HepG2 (cell line): ENCODE measurements around the gene CLEC16A. TPM values are rescaled to one million over a fixed set of nuclear protein-coding genes. Genes with fewer than 3 reads are reported as not detected.

Experiments
- ATAC-seq: fragments of 200-7000 bp; cut with Tn5 transposase; 3 replicates; pipeline ENCODE4 v1.9.1; 2020; ENCODE audit warnings: mild to moderate bottlenecking, moderate library complexity
- BruUV-seq: library from RNA; stranded (reverse); fragments of 400-500 nt; replicated peaks from 2 replicates; lab custom pipeline; 2021; lab: Mats Ljungman, UMichigan
- CTCF ChIA-PET: fragments of 300-600 bp; formaldehyde crosslinking; extraction: SDS; loops from one replicate; lab custom pipeline; 2021; ENCODE audit warnings: low total read pairs, inconsistent platforms, low intra/inter-chr PET ratio; lab: Yijun Ruan, JAX
- POLR2A ChIA-PET: fragments of 350-600 bp; sonication (Branson Sonifier 250); formaldehyde crosslinking; loops from one replicate; lab custom pipeline; 2020; ENCODE audit warnings: antibody characterized with exemption, inconsistent platforms; lab: Yijun Ruan, JAX
- DNase-seq: peaks from one replicate; pipeline ENCODE4 v3.0.0-alpha.2; 2015; ENCODE audit warnings: low spot score
- FAIRE-seq: peaks from 3 replicates; lab custom pipeline; 2011; peaks lifted over from hg19 to GRCh38; lab: Jason Lieb, UNC
- H2AFZ ChIP-seq: one replicate; pipeline ENCODE4 v1.6.1; 2011; ENCODE audit warnings: low read length, inconsistent platforms
- H3K27ac ChIP-seq: fragments of 300-600 bp; 3 replicates; pipeline ENCODE4 v1.8.0; 2011; ENCODE audit warnings: mixed run types, mild to moderate bottlenecking, mixed read lengths, low read length, inconsistent platforms; ENCODE audit not compliant: insufficient read depth; ENCODE audit errors: extremely low read length
- H3K27me3 ChIP-seq, 2 experiments: fragments of 200-600 bp in 1 of 2; 2 replicates in 1 of 2; 3 replicates in 1 of 2; pipeline versions ENCODE4 v1.6.0 to v1.8.0; 2011; ENCODE audit warnings: low read length in 2 of 2, mild to moderate bottlenecking in 2 of 2, moderate library complexity in 2 of 2, inconsistent platforms in 1 of 2; ENCODE audit not compliant: insufficient read depth in 2 of 2, control insufficient read depth in 1 of 2
- H3K36me3 ChIP-seq, 2 experiments: fragments of 200-600 bp in 1 of 2; replicated peaks in 1 of 2; 2 replicates in 1 of 2; 3 replicates in 1 of 2; pipeline versions ENCODE4 v1.5.1 to v1.8.0; 2011; ENCODE audit warnings: low read length in 2 of 2, inconsistent platforms in 1 of 2; ENCODE audit not compliant: insufficient read depth in 2 of 2, control insufficient read depth in 1 of 2
- H3K4me1 ChIP-seq: 2 replicates; pipeline ENCODE4 v1.5.1; 2012; ENCODE audit warnings: low read length, inconsistent platforms; ENCODE audit not compliant: insufficient read depth
- H3K4me2 ChIP-seq: 2 replicates; pipeline ENCODE4 v1.6.0; 2011; ENCODE audit warnings: low read depth, low read length, inconsistent platforms
- H3K4me3 ChIP-seq, 3 experiments: fragments of 200-600 bp in 1 of 3; sonication (generic), shearing (Covaris generic) in 1 of 3; replicated peaks in 1 of 3; 2 replicates each; pipeline ENCODE4 v1.5.1; 2011 to 2016; ENCODE audit warnings: low read length in 3 of 3, inconsistent platforms in 2 of 3, low read depth in 2 of 3, mild to moderate bottlenecking in 2 of 3, control low read depth in 1 of 3, mixed read lengths in 1 of 3; ENCODE audit not compliant: insufficient read depth in 1 of 3
- H3K79me2 ChIP-seq: one replicate; pipeline ENCODE4 v1.6.1; 2011; ENCODE audit warnings: low read length, inconsistent platforms; ENCODE audit not compliant: insufficient read depth
- H3K9ac ChIP-seq: 2 replicates; pipeline ENCODE4 v1.6.0; 2011; ENCODE audit warnings: mild to moderate bottlenecking, low read depth, low read length, inconsistent platforms; ENCODE audit not compliant: insufficient read depth
- H3K9me3 ChIP-seq: 2 replicates; pipeline ENCODE4 v1.5.1; 2012; ENCODE audit warnings: mild to moderate bottlenecking, low read length
- H4K20me1 ChIP-seq: 2 replicates; pipeline ENCODE4 v1.6.0; 2011; ENCODE audit warnings: inconsistent platforms, mild to moderate bottlenecking, low read length, moderate library complexity; ENCODE audit not compliant: insufficient read depth
- DR1 ChIP-seq: sonication (generic); formaldehyde crosslinking; IDR thresholded peaks from 2 replicates; pipeline ENCODE4 v1.8.0; 2021; ENCODE audit warnings: mild to moderate bottlenecking, missing genetic modification reagents, inconsistent platforms
- HDAC2 ChIP-seq: sonication (generic); formaldehyde crosslinking; IDR thresholded peaks from 2 replicates; pipeline ENCODE4 v1.4.0; 2020; ENCODE audit warnings: missing genetic modification reagents
- MEF2D ChIP-seq: sonication (generic); formaldehyde crosslinking; IDR thresholded peaks from 2 replicates; pipeline ENCODE4 v1.5.1; 2020; ENCODE audit warnings: mild to moderate bottlenecking, missing genetic modification reagents
- ZFYVE20 ChIP-seq: sonication (generic); formaldehyde crosslinking; IDR thresholded peaks from 2 replicates; pipeline ENCODE4 v1.8.0; 2023; ENCODE audit warnings: low read depth, mild to moderate bottlenecking, moderate library complexity, missing genetic modification reagents, borderline replicate concordance
- WGBS: methylation state at CpG from one replicate; pipeline ENCODE4 v1.1.6; 2017; ENCODE audit warnings: low lambda C conversion rate; 5-methylcytosine and 5-hydroxymethylcytosine counted together
- in situ Hi-C: cut with HindIII; loops from 2 replicates; pipeline ENCODE4 v1.10.0; 2017; ENCODE audit warnings: low pct_unique_long_range_greater_than_20kb; ENCODE audit not compliant: extremely low pct_ligation_motif_present
- intact Hi-C: fragments of 100-400 bp; cut with micrococcal nuclease; formaldehyde crosslinking; loops from one replicate; pipeline ENCODE4 v1.10.0; 2022; ENCODE audit not compliant: unreplicated experiment
- polyA plus RNA-seq, 8 experiments: library from polyadenylated mRNA; depleted of rRNA in 3 of 8; stranded (reverse) in 7 of 8; unstranded in 1 of 8; fragments of >200 nt; fragmentation: Illumina TruSeq in 4 of 8; extraction: Trizol in 4 of 8; gene quantifications; 2 replicates each; pipeline versions ENCODE4 v1.2.1 to v1.2.3, GENCODE V29; 2011 to 2016; ENCODE audit warnings: low read depth in 4 of 8, missing spikeins in 1 of 8, mixed read lengths in 1 of 8; ENCODE audit not compliant: insufficient read depth in 1 of 8
- total RNA-seq, 5 experiments: library from RNA; depleted of rRNA; stranded (reverse); fragments of >200 nt; fragmentation: Illumina TruSeq; extraction: Trizol; gene quantifications; 2 replicates each; pipeline ENCODE4 v1.2.3, GENCODE V29; 2016; ENCODE audit warnings: low read depth in 1 of 5
- TF ChIP-seq, protein P1 (sequence below): sonication (generic); formaldehyde crosslinking; IDR thresholded peaks from 2 replicates; pipeline ENCODE4 v1.4.0; 2020; ENCODE audit warnings: mild to moderate bottlenecking, missing genetic modification reagents
- TF ChIP-seq, protein P2 (sequence below): IDR thresholded peaks from 2 replicates; pipeline ENCODE4 v1.6.1; 2016; ENCODE audit warnings: low read depth, control low read depth
- TF ChIP-seq, protein P3 (sequence below): sonication (generic); formaldehyde crosslinking; IDR thresholded peaks from 2 replicates; pipeline ENCODE4 v1.8.0; 2022; ENCODE audit warnings: mild to moderate bottlenecking, missing genetic modification reagents

Gene CLEC16A
- total and polyA plus RNA-seq, 2 of the 13 experiments (the other 11 are each of a cell fraction or from before 2014, with no cell fraction given) = 8.5 to 10.3 TPM

DNA sequence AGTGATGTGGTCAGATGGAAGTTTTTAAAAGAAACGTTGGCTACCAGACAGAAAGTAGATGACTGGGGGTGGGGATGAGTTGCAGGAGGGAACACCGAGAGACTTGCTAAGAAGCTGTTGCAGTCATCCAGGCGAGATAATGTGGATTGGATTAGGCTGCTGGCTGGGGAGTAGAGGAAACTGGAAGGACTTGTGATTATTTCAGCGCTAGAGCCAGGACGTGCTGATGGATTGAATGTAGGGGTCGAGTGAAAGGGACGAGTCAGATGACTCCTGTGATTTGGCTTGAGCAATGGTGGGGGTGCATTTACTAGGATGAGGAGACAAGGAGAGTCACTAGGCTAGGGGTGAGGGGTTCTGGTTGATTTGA is 88.5 kb downstream of the CLEC16A start:
- H3K4me1 ChIP-seq = no peaks in the 10 kb centered on the region
- DNase-seq = no peak
- BruUV-seq = no TSS peak
- intact Hi-C loops = no loop called here
- no peak overlapping the region for H2AFZ ChIP-seq
- peaks cover 2 to 16% of the 10 kb centered on the region in 2 experiments; a peak in 4 of 5 replicates for H3K36me3 ChIP-seq
- H3K9ac ChIP-seq = no peak overlapping the region
- no peaks in the 10 kb centered on the region for H3K9me3 ChIP-seq
- no peak overlapping the region for H3K27ac ChIP-seq
- WGBS = 95% methylated on average over 7 of the region's 7 CpGs
- no peaks in the 10 kb centered on the region for H4K20me1 ChIP-seq
- ChIA-PET CTCF (no interaction called here), POLR2A (no interaction called here)
- no peaks in the 10 kb centered on the region for H3K27me3 ChIP-seq
- FAIRE-seq = no peak
- no peak overlapping the region for H3K4me2 ChIP-seq
- no peak for ATAC-seq
- in situ Hi-C loops = no loop called here
- no peak overlapping the region for H3K4me3 ChIP-seq
- TF ChIP-seq HDAC2 = no peak
- no peak for TF ChIP-seq DR1
- TF ChIP-seq, protein P1, sequence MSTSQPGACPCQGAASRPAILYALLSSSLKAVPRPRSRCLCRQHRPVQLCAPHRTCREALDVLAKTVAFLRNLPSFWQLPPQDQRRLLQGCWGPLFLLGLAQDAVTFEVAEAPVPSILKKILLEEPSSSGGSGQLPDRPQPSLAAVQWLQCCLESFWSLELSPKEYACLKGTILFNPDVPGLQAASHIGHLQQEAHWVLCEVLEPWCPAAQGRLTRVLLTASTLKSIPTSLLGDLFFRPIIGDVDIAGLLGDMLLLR (CRISPR knock-in tag) = no peak
- no peaks in the 10 kb centered on the region for H3K79me2 ChIP-seq

DNA sequence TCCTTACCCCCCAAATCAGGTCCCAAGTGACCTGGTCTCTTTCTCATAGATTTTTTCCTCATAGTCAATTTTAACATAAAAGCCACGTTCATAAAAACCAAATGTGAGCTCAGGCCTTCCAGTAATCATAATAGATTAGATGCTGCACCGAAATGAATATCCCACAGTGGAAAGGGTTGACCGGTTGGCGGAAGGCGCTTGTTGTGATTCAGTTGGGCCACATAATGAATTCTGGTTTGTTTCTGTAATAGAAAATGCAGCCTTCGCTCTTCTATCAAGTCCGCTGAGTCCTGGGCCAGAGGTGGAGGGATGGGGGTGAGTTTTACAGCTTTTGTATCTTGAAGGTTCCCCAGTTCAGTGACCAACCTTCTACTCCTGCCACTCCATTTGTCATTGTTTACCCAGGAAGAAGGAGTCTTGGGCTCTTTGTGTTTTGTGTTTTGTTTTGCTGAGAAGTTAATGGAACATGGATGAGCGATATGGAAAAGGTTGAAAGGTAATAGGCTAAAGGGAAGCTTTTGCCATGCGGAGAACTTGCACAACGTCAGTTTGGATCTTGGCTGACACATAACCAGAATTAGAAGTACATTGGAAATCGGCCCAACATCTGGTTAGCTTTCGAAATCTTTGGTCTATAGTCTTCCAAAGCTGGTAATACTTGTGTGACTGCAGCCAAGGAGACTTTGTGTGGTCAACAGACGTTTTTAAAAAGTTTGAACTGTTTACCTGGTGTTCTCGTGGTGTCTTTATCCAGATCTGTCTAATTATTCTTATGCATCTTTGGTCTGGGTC is 89.5 kb downstream of the CLEC16A start:
- intact Hi-C loops (no loop called here), in situ Hi-C loops (no loop called here)
- FAIRE-seq (no peak), DNase-seq (no peak), ATAC-seq (no peak)
- no peaks in the 10 kb centered on the region for H3K9me3 ChIP-seq
- no peaks in the 10 kb centered on the region for H3K27me3 ChIP-seq
- ChIA-PET CTCF (no interaction called here), POLR2A (no interaction called here)
- H3K79me2 ChIP-seq = no peaks in the 10 kb centered on the region
- H2AFZ ChIP-seq = no peak overlapping the region
- H3K4me3 ChIP-seq = no peak overlapping the region
- no peak overlapping the region for H3K9ac ChIP-seq
- no peaks in the 10 kb centered on the region for H3K4me1 ChIP-seq
- peaks cover 2 to 16% of the 10 kb centered on the region in 2 experiments; a peak in 4 of 5 replicates for H3K36me3 ChIP-seq
- H3K27ac ChIP-seq = no peak overlapping the region
- H3K4me2 ChIP-seq = no peak overlapping the region
- H4K20me1 ChIP-seq = no peaks in the 10 kb centered on the region
- BruUV-seq = no TSS peak
- WGBS = 85% methylated on average over 14 of the region's 14 CpGs
- TF ChIP-seq, protein P2, sequence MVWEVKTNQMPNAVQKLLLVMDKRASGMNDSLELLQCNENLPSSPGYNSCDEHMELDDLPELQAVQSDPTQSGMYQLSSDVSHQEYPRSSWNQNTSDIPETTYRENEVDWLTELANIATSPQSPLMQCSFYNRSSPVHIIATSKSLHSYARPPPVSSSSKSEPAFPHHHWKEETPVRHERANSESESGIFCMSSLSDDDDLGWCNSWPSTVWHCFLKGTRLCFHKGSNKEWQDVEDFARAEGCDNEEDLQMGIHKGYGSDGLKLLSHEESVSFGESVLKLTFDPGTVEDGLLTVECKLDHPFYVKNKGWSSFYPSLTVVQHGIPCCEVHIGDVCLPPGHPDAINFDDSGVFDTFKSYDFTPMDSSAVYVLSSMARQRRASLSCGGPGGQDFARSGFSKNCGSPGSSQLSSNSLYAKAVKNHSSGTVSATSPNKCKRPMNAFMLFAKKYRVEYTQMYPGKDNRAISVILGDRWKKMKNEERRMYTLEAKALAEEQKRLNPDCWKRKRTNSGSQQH (CRISPR knock-in tag) = no peak
- no peak for TF ChIP-seq ZFYVE20 (CRISPR knock-in tag)
- TF ChIP-seq MEF2D (CRISPR knock-in tag) = no peak
- TF ChIP-seq, protein P3, sequence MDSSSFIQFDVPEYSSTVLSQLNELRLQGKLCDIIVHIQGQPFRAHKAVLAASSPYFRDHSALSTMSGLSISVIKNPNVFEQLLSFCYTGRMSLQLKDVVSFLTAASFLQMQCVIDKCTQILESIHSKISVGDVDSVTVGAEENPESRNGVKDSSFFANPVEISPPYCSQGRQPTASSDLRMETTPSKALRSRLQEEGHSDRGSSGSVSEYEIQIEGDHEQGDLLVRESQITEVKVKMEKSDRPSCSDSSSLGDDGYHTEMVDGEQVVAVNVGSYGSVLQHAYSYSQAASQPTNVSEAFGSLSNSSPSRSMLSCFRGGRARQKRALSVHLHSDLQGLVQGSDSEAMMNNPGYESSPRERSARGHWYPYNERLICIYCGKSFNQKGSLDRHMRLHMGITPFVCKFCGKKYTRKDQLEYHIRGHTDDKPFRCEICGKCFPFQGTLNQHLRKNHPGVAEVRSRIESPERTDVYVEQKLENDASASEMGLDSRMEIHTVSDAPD = no peak
- TF ChIP-seq, all 625 proteins: peak for 0
